GM18951 (cell line): ENCODE data around the gene SEMA4C.

ENCODE experiments used
- POLR2A ChIP-seq: IDR thresholded peaks from 4 replicates; pipeline ENCODE4 v1.6.1; 2011; ENCODE audit warnings: mild to moderate bottlenecking; ENCODE audit not compliant: insufficient read length, insufficient read depth; ENCODE audit errors: extremely low read depth
- in situ Hi-C: fragments of 300-500 bp; cut with MboI; formaldehyde crosslinking; loops from one replicate; pipeline ENCODE4 v1.12.0; 2022; ENCODE audit warnings: low sequenced_read_pairs, mixed read lengths, inconsistent platforms; ENCODE audit not compliant: unreplicated experiment

Gene SEMA4C

DNA sequence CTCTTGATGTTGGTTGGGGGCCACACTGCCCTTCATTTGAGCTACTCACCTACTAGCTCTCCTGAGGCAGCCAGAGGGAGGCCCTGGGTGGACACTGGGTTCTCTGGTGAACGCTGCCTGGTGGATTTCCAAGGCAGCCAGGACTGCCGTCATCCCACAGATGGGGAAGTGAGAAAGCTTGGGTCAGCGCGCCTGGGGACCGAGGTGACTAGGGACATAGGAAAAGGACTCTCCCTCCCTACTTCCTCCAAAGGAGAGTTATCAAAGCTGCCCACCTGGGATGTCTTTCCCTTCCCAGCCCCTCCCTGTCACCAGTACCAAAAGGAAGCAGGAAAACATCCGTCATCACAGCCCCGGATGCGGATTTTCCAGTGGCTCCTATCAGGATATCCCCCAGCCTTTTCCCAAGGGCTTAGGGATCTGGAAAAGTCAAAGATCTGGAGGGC lies 3.8 kb upstream of the SEMA4C start:
- no peak for TF ChIP-seq POLR2A
- in situ Hi-C loops, result no loop called here

DNA sequence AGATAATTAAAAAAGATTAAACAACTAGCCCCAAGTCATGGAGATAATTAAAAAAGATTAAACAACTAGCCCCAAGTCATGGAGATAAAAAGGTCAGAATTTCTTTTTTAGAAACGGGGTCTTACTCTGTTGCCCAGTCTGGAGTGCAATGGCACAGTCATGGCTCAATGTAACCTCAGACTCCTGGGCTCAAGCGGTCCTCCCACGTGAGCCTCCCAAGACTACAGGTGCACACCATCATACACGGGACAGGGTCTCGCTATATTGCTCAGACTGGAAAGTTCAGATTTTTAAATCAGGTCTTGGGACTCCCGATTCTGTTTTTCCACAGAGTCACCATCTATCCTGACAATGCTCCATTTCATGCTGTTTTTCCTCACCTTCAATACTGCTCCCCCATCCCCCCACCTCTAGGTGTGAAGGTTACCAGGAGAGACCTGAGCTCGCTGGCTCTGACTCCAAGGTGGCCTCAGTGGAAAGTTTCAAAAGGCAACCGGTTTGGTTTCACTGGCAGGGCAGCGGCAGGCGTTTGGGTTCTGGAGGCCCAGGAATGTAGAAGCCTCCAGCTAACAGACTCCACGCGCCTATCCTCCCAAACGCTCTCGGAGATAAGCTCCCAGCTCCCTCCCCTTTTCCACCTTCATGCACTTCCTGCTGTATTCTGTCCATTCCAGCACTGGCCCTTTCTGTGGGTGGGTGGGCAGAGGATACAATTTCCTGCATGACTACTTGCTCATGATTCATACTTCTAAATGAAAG lies 2.9 kb upstream of the SEMA4C start:
- no peak for TF ChIP-seq POLR2A
- in situ Hi-C loops, result no loop called here

DNA sequence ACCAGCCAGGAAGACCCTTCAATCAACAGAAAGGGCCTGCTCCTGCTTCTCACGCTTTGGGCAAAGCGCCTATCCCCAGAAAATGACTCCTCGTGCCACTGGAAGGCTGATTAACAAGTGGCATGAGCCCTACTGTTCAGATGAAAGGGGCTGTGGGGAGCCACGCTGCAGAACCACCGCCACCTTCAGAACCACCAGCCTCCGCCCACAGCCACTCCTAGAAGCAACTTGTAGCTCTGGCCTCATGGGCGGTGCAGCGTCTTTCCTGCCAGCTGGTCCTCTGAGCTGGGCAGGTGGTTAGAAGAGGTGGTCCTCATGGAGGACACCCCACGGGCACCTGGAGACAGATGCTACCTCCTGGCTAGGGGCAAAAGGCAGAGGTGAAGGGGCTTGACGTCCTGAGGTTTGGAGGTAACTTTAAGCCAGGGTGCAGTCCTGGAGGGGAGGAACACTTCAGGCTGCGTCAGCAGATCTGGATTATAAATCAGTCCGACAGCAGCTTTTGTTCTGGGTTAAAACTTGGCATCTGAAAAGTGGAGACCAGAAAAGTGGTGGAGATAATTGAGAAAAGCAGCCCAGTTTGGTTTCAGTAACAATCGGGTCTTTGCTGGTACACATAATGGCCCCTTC lies 861 bp upstream of the SEMA4C start:
- no peak for TF ChIP-seq POLR2A
- in situ Hi-C loops, result no loop called here

DNA sequence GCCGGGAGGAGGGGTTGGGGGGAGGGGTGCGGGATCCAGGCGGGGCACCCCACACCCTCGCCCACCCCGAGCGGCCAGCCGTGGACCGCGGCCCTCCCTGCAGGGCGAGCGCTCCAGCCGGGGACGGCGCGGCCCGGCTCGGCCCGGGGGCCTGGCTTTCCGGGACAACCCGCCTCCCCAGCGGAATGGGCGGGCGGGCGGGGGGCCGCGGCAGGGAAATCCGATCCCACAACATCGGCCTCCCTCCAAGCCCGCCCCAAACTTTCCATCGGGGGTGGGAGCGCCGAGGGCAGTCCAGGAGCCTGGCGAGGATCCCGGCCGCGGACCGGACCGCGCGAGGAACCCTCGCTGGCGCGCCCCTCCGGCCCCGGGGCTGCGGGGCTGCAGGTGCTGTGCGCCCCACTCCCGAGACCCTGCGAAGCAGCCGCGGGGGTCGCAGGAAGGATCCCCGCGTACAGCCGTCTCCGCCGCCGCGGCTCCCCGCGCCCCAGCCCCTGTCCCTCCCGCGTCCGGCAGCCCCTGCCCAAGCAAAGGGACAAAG lies 529 bp downstream of the SEMA4C start:
- no peak for TF ChIP-seq POLR2A
- in situ Hi-C loops, result no loop called here

DNA sequence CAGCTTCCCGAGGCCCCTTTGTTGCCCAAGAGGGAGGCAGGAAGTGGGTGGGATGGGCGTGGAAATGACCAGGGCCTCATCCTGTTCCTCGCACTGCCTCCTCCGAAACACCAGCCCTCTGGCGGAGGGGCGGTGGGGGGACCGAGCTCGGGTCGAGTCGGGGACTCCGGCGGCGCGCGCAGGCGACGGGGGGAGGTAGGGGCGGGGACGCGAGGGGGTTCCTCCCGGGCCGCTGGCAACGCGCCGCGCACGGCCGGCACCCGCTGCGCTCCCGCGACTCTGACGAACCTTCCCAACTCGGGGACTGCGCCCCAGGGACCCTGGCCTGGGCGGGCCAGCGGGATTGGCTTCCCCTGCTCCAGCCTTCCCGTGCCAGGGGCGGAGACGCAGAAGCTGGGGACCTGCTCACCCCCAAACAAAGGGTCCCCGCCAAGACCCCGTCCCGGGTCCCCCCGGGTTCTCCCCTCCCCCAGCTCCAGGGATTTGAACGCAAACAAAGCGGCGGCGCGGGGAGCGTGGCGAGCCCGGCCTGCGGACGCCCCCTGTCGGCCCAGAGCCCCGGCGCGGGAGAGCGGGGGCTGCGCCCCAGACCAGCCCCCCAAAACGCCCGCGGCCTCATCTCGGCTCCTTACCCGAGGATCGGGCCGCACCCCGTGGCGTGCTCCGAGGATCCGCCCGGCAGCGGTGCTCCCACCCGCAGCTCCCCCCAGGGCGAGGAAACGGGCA lies 1.2 kb downstream of the SEMA4C start:
- TF ChIP-seq POLR2A, result peak; percentile 78
- in situ Hi-C loops, result no loop called here

DNA sequence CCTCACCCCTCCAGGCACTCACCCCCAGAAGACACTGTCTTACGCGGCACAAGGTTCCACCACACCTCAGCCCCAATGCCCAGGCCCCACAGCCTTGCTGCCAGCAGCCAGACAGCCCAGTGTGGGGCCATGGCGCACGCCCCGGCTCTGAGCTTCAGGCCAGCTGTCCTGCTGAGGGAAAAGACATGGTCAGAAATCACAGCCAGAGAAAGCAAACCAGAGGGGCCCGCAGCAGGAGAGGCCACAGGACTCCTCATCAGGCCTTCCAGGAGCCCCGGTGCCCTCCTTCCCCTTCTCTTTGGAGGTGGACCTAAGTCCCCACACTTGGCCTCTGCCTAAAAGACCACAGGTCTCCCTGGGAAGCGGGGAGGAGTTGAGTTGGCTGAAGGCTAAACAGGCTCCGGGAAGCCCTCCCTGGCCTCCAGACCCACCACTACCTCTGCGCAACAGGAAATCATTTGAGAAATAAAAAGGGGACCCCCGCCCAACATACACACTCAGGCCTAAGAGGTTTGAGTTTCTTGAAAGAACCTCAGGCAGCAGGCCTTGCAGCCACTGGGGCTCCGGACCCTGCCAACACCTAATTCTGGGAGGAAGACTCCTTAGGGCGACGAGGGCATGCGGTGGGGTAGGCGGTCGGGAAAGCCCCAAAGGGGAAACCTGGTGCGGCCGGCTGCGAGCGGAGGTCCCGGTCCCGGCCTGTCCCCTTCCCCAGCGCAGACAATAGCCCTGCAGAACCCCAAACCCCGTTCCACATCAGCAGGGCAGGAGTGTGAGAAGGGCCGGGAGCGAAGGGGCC lies 1.9 kb downstream of the SEMA4C start:
- in situ Hi-C loops, result no loop called here
- TF ChIP-seq POLR2A, result no peak

DNA sequence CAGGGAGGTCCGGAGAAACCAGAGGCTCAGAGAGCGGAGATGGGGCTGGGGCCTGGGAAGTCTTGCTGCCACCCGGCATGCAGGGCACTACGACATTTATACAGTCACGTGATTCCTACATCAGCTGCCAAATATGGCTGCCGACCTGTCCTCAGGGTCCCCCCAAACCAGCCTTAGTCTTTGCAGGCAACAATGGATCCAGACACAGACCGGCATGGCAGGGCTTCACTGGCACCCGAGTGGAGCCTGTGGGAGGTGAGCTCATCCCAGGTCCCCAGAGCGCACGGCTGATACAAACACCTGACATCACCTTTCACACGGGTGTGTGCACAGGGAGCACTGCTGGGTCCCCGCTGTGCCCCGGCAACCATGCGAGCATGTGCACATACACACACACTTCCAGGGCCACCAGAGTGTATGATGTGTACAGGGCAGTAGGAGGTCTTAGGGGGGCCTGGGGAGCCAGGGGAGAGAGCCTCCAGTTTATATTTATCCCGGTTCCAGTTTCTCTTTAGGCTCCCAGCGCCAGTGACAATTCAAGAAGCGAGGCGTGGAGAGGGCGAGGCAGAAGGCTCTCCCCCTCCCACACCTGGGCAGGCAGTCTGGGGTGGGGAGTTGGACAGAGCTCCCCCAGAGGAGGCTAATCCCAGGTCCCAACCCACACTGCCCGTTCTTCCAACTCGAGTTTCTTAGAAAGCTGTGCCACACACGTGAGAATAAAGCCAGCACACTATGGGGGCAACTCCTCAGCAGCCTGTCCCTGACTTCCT lies 2.7 kb downstream of the SEMA4C start:
- in situ Hi-C loops, result no loop called here
- TF ChIP-seq POLR2A, result no peak

DNA sequence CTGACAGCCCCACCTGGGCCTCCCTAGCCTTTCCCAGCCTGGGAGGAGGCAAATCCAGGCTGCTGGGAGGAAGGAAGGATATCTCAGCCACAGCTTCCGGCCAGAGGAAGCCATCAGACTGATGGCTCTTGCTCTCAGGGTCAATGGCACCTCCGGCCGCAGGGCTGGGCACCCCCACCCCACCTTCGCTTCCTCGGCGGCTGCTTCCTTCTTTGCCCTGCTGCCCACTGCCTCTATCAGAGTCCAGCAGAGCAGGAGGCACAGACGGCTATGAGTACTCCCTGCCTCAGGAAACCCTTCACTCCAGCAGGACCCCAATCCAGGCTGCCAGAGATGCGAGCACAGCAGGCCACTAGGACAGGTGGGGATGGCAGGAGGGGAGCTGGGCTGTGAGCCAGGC lies 3.3 kb downstream of the SEMA4C start:
- in situ Hi-C loops, result no loop called here
- no peak for TF ChIP-seq POLR2A

DNA sequence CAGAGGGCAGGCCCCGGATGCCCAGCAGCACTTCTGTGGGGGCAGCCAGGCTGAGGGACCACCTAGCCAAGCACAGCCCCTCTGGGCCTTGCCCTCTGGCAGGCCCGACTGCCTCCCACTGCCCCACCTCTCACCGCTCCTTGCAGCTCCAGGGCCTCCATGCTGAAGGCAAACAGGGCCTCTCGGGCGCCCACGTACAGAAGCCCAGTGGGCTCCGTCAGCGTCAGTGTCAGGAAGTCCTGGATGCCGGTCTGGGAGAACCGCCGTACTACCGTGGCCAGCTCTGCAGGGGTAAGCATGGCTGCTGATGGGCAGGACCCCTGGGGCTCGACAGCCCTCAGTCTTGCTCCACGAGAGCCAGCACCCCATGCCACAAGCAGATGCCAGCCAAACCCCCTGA lies 3.7 kb downstream of the SEMA4C start:
- no peak for TF ChIP-seq POLR2A
- in situ Hi-C loops, result no loop called here

DNA sequence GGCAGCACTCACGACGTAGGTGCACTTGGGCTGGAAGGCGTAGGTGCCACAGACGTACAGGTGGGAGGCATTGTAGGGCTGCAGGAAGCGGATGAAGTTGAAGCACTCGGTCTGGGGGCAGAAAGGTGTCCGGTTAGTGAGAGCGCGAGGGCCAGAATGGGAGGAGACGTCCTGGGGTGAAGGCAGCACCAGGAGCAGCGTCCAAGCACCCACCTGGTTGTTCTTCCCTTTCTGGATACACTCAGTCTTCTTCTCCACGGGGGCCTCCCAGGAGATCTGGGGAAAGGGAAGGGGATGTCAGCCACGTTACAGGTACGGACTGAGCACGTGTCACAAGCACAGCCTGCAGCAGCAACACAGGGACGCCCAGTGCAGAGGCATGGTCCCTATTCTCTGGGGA lies 4.2 kb downstream of the SEMA4C start:
- in situ Hi-C loops, result no loop called here
- no peak for TF ChIP-seq POLR2A

DNA sequence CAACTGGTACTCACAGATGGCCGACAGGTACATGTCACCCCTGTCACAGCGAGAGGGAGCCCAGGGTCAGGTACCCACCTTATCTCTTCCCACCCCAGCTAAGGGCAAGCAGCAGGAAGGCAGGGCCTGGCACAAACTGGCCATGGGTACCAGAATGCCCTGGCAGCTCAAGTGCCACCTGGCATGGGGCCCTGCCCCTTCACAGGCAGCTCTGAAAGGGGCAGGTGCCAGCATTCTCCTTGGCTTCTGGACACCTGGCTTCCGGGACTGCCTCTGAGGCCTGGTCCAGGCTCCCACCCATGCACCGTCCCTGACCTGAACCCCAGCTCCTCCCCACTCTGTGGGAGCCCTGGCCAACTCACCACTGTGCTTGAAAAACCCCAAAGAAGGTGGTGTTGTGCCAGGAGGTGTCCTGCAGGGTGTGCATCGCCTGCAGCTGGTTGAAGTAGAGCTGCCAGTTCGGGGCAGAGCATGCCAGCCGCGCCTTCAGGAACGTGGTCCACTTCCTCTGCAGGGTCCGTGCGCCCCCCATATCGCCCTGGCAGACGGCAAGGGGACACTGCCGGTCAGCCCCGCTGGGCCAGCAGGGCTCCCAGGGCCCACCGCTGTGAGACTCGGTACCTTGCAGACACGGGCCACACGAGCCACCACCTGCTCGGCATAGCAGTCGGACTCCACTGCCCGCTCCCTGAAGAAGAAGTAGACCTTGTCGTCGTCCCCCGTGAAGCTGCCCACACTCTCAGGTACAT lies 5.4 kb downstream of the SEMA4C start:
- TF ChIP-seq POLR2A, result no peak
- in situ Hi-C loops, result no loop called here
